Right lobe of liver (tissue), 4 donors: ENCODE data around the gene CNPPD1.

Experiments
- POLR2A ChIP-seq: fragments of 450-650 bp; IDR thresholded peaks from one replicate; pipeline ENCODE4 v1.6.1; 2017; ENCODE audit warnings: antibody characterized with exemption, mild to moderate bottlenecking
- TF ChIP-seq, protein P1 (sequence below), 4 donors: fragments of 200-600 bp in 3 of 4; fragments of 450-650 bp in 1 of 4; IDR thresholded peaks; one replicate each; pipeline versions ENCODE4 v1.5.1 to v1.8.0; 2016 to 2022; ENCODE audit warnings: antibody characterized with exemption in 4 of 4, mild to moderate bottlenecking in 2 of 4
- donor health status: DM: no; HTN: no; CAD: no.
- donor health status: DM: no; HTN: no; CAD: no.
- donor health status: DM: no; HTN: yes; CAD: no.

DNA sequence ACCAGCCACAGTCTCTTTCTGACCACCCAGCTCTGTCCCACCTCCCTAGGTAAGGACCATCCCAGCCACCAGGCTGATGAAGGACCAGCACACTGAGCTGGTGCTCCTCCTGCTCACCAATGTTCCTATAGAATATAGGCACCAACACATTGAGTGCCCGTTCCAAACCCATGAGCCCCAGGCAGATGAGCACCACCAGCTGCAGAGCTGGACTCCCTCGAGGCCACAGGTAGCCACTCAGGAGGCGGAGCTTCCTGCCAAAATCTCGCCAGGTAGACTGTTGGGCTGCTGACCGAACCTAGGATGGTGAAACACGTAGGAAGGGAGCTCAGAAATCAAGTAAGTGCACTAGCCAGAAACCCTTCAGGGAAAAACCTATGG is 39.8 kb upstream of the CNPPD1 start:
- TF ChIP-seq, protein P1, sequence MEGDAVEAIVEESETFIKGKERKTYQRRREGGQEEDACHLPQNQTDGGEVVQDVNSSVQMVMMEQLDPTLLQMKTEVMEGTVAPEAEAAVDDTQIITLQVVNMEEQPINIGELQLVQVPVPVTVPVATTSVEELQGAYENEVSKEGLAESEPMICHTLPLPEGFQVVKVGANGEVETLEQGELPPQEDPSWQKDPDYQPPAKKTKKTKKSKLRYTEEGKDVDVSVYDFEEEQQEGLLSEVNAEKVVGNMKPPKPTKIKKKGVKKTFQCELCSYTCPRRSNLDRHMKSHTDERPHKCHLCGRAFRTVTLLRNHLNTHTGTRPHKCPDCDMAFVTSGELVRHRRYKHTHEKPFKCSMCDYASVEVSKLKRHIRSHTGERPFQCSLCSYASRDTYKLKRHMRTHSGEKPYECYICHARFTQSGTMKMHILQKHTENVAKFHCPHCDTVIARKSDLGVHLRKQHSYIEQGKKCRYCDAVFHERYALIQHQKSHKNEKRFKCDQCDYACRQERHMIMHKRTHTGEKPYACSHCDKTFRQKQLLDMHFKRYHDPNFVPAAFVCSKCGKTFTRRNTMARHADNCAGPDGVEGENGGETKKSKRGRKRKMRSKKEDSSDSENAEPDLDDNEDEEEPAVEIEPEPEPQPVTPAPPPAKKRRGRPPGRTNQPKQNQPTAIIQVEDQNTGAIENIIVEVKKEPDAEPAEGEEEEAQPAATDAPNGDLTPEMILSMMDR (IDR thresholded peaks at IDR 0.05) = no peak
- no peak for TF ChIP-seq POLR2A
